Tibial artery (tissue), 4 donors: Measurements from ENCODE around the gene SLC6A6.

Experiments used
- DNase-seq, 2 donors: peaks; one replicate each; pipeline ENCODE4 v3.0.0-alpha.2; 2019
- H3K27ac ChIP-seq, 2 donors: fragments of 200-600 bp; sonication (generic) in 1 of 2; 1 replicate in 1 of 2; 2 replicates in 1 of 2; pipeline ENCODE4 v1.5.1; 2018 to 2019; ENCODE audit warnings: mild to moderate bottlenecking in 1 of 2
- H3K27me3 ChIP-seq, 2 donors: fragments of 200-600 bp; sonication (generic) in 1 of 2; one replicate each; pipeline versions ENCODE4 v1.5.1 to v1.6.0; 2016 to 2019
- H3K36me3 ChIP-seq, 3 donors: fragments of 200-600 bp; sonication (generic) in 2 of 3; one replicate each; pipeline ENCODE4 v1.5.1; 2016 to 2019; ENCODE audit warnings: mild to moderate bottlenecking in 2 of 3
- H3K4me1 ChIP-seq, 4 donors: fragments of 200-600 bp; sonication (generic) in 2 of 4; 1 replicate in 3 of 4; 2 replicates in 1 of 4; pipeline ENCODE4 v1.5.1; 2016 to 2019
- H3K4me3 ChIP-seq, 2 donors: fragments of 200-600 bp; sonication (generic) in 1 of 2; 1 replicate in 1 of 2; 2 replicates in 1 of 2; pipeline ENCODE4 v1.5.1; 2018 to 2019; ENCODE audit warnings: mild to moderate bottlenecking in 2 of 2
- H3K9me3 ChIP-seq, 3 donors: fragments of 200-600 bp; sonication (generic) in 1 of 3; one replicate each; pipeline ENCODE4 v1.5.1; 2016 to 2019
- intact Hi-C: fragments of 100-400 bp; cut with DNase I; formaldehyde crosslinking; loops from one replicate; pipeline ENCODE4 v1.15.0; 2023; ENCODE audit warnings: low total_unique reads
- TF ChIP-seq, protein P1 (sequence below), 2 experiments: fragments of 200-600 bp in 1 of 2; fragments of 450-650 bp in 1 of 2; IDR thresholded peaks; one replicate each; pipeline ENCODE4 v1.5.1; 2017 to 2019; ENCODE audit warnings: antibody characterized with exemption in 2 of 2, mild to moderate bottlenecking in 1 of 2, moderate library complexity in 1 of 2

SLC6A6 gene

DNA sequence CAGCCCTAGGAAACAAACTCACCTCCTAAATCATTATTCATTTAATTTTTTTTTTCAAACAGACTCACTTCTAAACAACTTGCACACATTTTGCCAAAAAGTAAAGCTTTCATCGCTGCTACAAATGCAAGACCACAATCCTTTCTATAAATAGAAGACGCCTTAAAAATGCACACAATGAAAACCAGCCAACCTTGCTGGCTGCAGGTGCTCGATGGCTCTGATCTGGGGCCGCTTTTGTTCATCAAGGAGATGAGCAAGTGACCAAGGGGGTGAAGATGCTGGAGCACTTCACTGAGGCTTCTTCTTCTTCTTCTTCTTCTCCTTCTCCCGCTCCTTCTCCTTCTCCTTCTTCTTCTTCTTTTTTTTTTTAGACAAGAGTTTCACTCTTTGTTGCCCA is 12.7 kb upstream of the SLC6A6 start:
- peaks cover 0 to 31% (median 15%) of the 10 kb centered on the region in 4 donors for H3K4me1 ChIP-seq
- H3K27me3 ChIP-seq = no peaks in the 10 kb centered on the region
- no peak for DNase-seq
- intact Hi-C loops = no loop called here
- H3K36me3 ChIP-seq = no peaks in the 10 kb centered on the region
- no peaks in the 10 kb centered on the region for H3K9me3 ChIP-seq
- TF ChIP-seq, protein P1, sequence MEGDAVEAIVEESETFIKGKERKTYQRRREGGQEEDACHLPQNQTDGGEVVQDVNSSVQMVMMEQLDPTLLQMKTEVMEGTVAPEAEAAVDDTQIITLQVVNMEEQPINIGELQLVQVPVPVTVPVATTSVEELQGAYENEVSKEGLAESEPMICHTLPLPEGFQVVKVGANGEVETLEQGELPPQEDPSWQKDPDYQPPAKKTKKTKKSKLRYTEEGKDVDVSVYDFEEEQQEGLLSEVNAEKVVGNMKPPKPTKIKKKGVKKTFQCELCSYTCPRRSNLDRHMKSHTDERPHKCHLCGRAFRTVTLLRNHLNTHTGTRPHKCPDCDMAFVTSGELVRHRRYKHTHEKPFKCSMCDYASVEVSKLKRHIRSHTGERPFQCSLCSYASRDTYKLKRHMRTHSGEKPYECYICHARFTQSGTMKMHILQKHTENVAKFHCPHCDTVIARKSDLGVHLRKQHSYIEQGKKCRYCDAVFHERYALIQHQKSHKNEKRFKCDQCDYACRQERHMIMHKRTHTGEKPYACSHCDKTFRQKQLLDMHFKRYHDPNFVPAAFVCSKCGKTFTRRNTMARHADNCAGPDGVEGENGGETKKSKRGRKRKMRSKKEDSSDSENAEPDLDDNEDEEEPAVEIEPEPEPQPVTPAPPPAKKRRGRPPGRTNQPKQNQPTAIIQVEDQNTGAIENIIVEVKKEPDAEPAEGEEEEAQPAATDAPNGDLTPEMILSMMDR (IDR thresholded peaks at IDR 0.05) = no peak
- no peak overlapping the region for H3K27ac ChIP-seq
- no peak overlapping the region for H3K4me3 ChIP-seq

DNA sequence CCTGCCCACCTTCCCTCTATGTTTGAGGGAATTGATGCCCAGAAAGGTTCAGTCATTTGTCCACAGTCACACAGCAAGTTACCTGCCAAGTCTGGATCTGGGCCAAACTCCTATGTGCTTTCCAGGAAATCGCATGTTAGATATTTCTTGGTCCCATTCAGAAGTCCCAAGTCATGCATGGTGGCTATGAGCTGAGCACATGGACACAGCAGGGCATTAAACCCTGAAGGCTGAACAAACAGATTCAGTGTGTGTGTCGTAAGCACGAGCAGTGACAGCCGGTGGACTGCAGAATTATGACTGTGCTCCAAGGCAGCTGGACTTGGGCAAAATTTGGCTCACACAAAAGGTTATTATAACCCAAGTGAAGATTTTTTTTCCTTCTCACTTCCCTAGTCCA is 11.4 kb upstream of the SLC6A6 start:
- peak overlapping the region in 1 of 2 donors; percentile 53 for H3K27ac ChIP-seq
- peak; percentile 71 to 87 for DNase-seq
- peaks cover 0 to 31% (median 15%) of the 10 kb centered on the region in 4 donors for H3K4me1 ChIP-seq
- H3K9me3 ChIP-seq = no peaks in the 10 kb centered on the region
- H3K27me3 ChIP-seq = no peaks in the 10 kb centered on the region
- no peaks in the 10 kb centered on the region for H3K36me3 ChIP-seq
- TF ChIP-seq, protein P1 (IDR thresholded peaks at IDR 0.05) = no peak
- intact Hi-C loops = no loop called here
- H3K4me3 ChIP-seq = no peak overlapping the region

DNA sequence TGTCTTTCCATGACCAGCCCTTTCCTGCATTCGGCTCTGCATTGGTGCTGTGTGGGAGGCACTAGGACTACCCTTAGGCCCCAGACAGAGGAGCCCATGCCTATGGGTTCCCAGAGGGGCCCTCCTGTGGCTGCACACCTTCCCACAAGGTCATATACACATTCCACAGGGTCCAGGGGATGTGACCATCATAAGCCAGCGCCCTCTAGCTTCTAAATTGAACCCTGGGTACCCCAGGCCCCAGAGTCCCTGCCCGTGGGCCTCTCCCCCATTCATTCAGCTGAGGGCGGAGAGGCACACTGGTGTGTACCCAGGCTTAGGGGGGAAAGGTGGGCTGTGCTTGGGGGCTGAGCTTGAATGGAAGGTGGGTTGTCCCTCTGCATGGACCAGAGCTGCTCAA is 10.2 kb upstream of the SLC6A6 start:
- Histone ChIP-seq H3K9me3 (no peaks in the 10 kb centered on the region), H3K4me1 (peaks cover 0 to 31% (median 15%) of the 10 kb centered on the region in 4 donors), H3K36me3 (no peaks in the 10 kb centered on the region), H3K4me3 (no peak overlapping the region), H3K27me3 (no peaks in the 10 kb centered on the region), H3K27ac (peak overlapping the region in 1 of 2 donors; percentile 69)
- DNase-seq = no peak
- intact Hi-C loops = no loop called here
- TF ChIP-seq, protein P1 (IDR thresholded peaks at IDR 0.05) = no peak

DNA sequence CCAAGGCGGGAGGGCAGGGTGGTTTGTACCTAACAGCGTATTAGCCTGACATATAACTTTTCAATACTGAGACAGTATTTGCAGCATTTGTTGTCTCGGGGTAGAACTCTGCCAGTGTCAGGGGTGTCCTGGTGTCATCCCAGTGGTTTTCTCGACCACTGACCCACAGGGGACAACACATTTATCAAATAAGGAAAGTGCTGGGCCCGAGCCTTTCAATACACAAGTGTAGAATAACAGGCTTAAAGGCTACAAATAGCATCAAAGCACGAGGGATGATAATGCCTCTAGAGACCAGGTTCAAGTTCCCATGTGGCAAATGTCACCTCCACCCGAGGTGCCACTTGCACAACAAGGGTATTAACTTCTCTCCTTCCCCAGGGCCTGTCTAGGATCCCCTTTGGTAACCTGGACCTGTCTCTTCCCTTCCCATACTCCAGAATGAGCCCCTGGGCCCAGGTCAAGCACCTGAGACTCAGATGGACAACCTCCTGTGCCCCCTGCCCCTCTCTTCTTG is 9.5 kb upstream of the SLC6A6 start:
- DNase-seq = no peak
- Histone ChIP-seq H3K27me3 (no peaks in the 10 kb centered on the region), H3K4me1 (peaks cover 0 to 31% (median 15%) of the 10 kb centered on the region in 4 donors), H3K4me3 (no peak overlapping the region), H3K36me3 (no peaks in the 10 kb centered on the region), H3K27ac (peak overlapping the region in 1 of 2 donors; percentile 69), H3K9me3 (no peaks in the 10 kb centered on the region)
- TF ChIP-seq, protein P1 (IDR thresholded peaks at IDR 0.05) = no peak
- intact Hi-C loops = no loop called here

DNA sequence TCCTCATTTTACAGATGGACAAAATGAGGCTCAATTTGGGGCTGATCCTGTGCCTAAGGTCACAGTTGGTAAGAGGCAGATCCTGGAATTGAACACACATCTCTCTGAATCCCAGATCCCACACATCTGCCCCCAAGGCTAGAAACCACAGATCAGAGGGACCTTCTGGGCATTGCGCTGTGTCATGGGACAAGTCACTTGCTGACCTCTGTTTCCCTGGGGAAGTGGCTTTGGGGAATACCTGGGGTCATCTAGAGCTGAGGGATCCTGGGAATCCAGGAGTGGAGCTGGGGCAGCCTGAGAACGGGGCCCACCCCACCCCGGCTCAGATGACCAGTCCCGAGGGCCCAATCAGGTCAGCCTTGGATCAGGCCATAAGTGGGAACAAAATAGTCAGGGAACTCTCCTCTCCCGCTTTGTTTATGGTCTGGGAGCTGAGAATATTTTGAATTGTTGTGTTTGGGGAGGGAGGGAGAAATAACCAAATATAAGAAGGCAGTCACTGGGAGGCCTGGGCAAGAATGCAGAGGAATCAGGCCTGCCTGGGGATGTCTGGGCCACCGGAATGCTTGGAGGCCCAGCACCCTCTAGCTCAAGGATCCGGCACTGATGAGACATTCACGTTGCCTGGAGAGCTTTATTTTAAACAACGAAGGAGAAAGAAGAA is 8.8 kb upstream of the SLC6A6 start:
- intact Hi-C loops = no loop called here

More for the DNA sequence above, 8.8 kb upstream of the SLC6A6 start:
- no peak for DNase-seq
- Histone ChIP-seq H3K4me3 (no peak overlapping the region), H3K36me3 (no peaks in the 10 kb centered on the region), H3K4me1 (peaks cover 0 to 31% (median 15%) of the 10 kb centered on the region in 4 donors), H3K27ac (peak overlapping the region in 1 of 2 donors; percentile 69), H3K27me3 (no peaks in the 10 kb centered on the region), H3K9me3 (no peaks in the 10 kb centered on the region)
- TF ChIP-seq, protein P1 (IDR thresholded peaks at IDR 0.05) = no peak
